ENCODE measurements around the gene KCNN2. TPM values are rescaled to one million over a fixed set of nuclear protein-coding genes. Genes with fewer than 3 reads are reported as not detected.
A peak's percentile ranks its signal among the peaks of the same experiment; 100 is the strongest.

KCNN2 gene
- total RNA-seq, 1 donor from 2014 or later, result 2.4 TPM

DNA sequence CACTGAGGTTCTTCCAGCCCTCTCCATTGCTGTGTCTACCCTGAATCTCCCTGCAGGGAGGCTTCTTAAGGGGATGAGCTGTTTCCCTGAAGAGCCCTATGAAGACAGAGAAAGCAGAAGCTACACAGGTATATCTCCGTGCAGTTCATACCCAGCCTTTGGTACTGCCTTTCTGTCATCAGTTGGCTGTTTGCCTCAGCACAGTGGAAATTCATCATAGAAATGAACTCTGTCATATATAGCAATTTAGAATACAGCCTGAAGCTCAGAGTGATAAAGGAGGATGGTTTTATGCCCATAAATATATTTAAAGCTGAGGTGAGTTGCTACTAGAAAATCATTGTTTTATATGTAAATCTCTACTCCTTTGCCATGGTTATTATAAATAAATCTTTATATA, 42.6 kb upstream of the KCNN2 start:
- Mint-ChIP-seq H3K27ac (ENCODE audit: unreplicated experiment) (no peak overlapping the region), H3K4me3 (ENCODE audit: unreplicated experiment) (no peak overlapping the region), H3K36me3 (ENCODE audit: low read depth, unreplicated experiment) (no peaks in the 10 kb centered on the region), H3K9me3 (ENCODE audit: unreplicated experiment) (no peaks in the 10 kb centered on the region), H3K4me1 (ENCODE audit: unreplicated experiment) (peaks cover 40% of the 10 kb centered on the region), H3K27me3 (ENCODE audit: unreplicated experiment) (peaks cover 2% of the 10 kb centered on the region)
- no peak for DNase-seq (ENCODE audit: low spot score)
- TF ChIP-seq CTCF (IDR thresholded peaks at IDR 0.05; ENCODE audit: unreplicated experiment), result no peak

DNA sequence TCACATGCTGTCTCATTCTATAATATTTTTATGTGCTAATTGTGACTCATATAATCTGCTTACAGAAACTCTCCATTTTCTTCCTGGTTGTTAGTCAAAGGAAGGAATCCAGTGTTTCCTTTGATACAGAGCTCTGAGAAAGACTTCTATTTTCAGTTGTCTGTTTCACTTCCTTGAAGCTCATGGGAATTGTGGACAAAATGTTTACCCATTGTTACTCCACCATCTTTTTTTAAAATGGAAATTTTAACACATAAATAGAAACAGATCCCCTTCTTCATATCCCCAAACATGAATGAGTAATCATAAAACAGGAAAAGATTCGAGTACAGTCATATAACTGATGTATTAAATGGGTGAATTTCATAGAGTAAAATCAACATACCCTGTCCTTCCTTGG, 42.0 kb upstream of the KCNN2 start:
- peaks cover 2% of the 10 kb centered on the region for H3K27me3 Mint-ChIP-seq (ENCODE audit: unreplicated experiment)
- H3K4me1 Mint-ChIP-seq (ENCODE audit: unreplicated experiment), result peaks cover 40% of the 10 kb centered on the region
- peak overlapping the region; percentile 70 for H3K27ac Mint-ChIP-seq (ENCODE audit: unreplicated experiment)
- H3K4me3 Mint-ChIP-seq (ENCODE audit: unreplicated experiment), result no peak overlapping the region
- TF ChIP-seq CTCF (IDR thresholded peaks at IDR 0.05; ENCODE audit: unreplicated experiment), result no peak
- DNase-seq (ENCODE audit: low spot score), result no peak
- no peaks in the 10 kb centered on the region for H3K36me3 Mint-ChIP-seq (ENCODE audit: low read depth, unreplicated experiment)
- H3K9me3 Mint-ChIP-seq (ENCODE audit: unreplicated experiment), result no peaks in the 10 kb centered on the region

- Mint-ChIP-seq H3K36me3 (ENCODE audit: low read depth, unreplicated experiment) (no peaks in the 10 kb centered on the region), H3K4me1 (ENCODE audit: unreplicated experiment) (peaks cover 20% of the 10 kb centered on the region), H3K4me3 (ENCODE audit: unreplicated experiment) (no peak overlapping the region), H3K27me3 (ENCODE audit: unreplicated experiment) (peaks cover 2% of the 10 kb centered on the region), H3K9me3 (ENCODE audit: unreplicated experiment) (no peaks in the 10 kb centered on the region), H3K27ac (ENCODE audit: unreplicated experiment) (no peak overlapping the region)
- TF ChIP-seq CTCF (IDR thresholded peaks at IDR 0.05; ENCODE audit: unreplicated experiment), result no peak
- no peak for DNase-seq (ENCODE audit: low spot score)
Measured at GRCh38 chr5:114324282-114324681, 37.6 kb upstream of the KCNN2 start.

DNA sequence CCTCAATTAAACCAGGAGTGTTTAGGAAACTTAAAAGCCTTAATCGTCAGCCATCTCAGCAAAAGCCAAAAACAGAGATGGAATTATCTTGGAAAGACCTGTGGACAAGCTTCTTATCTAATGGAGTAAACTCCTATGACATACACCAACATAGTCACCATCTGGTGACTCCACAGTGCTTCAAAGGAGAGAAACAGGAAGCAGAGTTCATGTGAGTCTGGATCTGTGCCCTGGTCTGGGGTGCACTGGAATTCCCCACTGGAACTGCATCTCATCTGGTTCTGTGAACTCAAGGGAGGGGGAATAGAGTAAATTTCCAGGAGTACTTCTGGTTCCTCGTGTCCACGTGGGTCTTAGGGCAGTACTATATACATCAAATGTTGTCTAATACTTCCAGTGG, 36.3 kb upstream of the KCNN2 start:
- Mint-ChIP-seq H3K27me3 (ENCODE audit: unreplicated experiment) (peaks cover 2% of the 10 kb centered on the region), H3K4me3 (ENCODE audit: unreplicated experiment) (no peak overlapping the region), H3K4me1 (ENCODE audit: unreplicated experiment) (peaks cover 12% of the 10 kb centered on the region), H3K36me3 (ENCODE audit: low read depth, unreplicated experiment) (no peaks in the 10 kb centered on the region), H3K9me3 (ENCODE audit: unreplicated experiment) (no peaks in the 10 kb centered on the region), H3K27ac (ENCODE audit: unreplicated experiment) (no peak overlapping the region)
- TF ChIP-seq CTCF (IDR thresholded peaks at IDR 0.05; ENCODE audit: unreplicated experiment), result no peak
- DNase-seq (ENCODE audit: low spot score), result no peak

GRCh38 chr5:114327474-114327873, 34.4 kb upstream of the KCNN2 start:
- no peak overlapping the region for H3K27ac Mint-ChIP-seq (ENCODE audit: unreplicated experiment)
- no peak for TF ChIP-seq CTCF (IDR thresholded peaks at IDR 0.05; ENCODE audit: unreplicated experiment)
- H3K9me3 Mint-ChIP-seq (ENCODE audit: unreplicated experiment), result no peaks in the 10 kb centered on the region
- DNase-seq (ENCODE audit: low spot score), result no peak
- peaks cover 2% of the 10 kb centered on the region for H3K27me3 Mint-ChIP-seq (ENCODE audit: unreplicated experiment)
- peaks cover under 1% of the 10 kb centered on the region for H3K4me1 Mint-ChIP-seq (ENCODE audit: unreplicated experiment)
- no peak overlapping the region for H3K4me3 Mint-ChIP-seq (ENCODE audit: unreplicated experiment)
- no peaks in the 10 kb centered on the region for H3K36me3 Mint-ChIP-seq (ENCODE audit: low read depth, unreplicated experiment)
